ENCODE results near the gene PRTFDC1.

- TF ChIP-seq EZH2 (IDR thresholded peaks at IDR 0.05; ENCODE audit: borderline replicate concordance, low read depth, low read length, severe bottlenecking) (no peak), CTCF (IDR thresholded peaks at IDR 0.05; ENCODE audit: extremely low read depth in 1 of 2, insufficient read depth in 1 of 2, low read depth in 1 of 2, low read length in 2 of 2) (no peak), POLR2A (IDR thresholded peaks at IDR 0.05; ENCODE audit: low read depth, low read length) (no peak), MAX (IDR thresholded peaks at IDR 0.05; ENCODE audit: insufficient read depth, insufficient read length) (no peak), FOS (IDR thresholded peaks at IDR 0.05; ENCODE audit: borderline replicate concordance, insufficient read depth, low read length) (no peak)
Measured at GRCh38 chr10:24984906-24985305, 32.5 kb upstream of the PRTFDC1 start.

Measured in endothelial cell of umbilical vein (primary cell).